CD4-positive, alpha-beta T cell (primary cell): Measurements from ENCODE around the gene BLTP2. TPM values are rescaled to one million over a fixed set of nuclear protein-coding genes. Genes with fewer than 3 reads are reported as not detected.

Experiments
- ATAC-seq: fragments of 200-7000 bp; cut with Tn5 transposase; one replicate; pipeline ENCODE4 v1.10.0; 2022; ENCODE audit warnings: mild to moderate bottlenecking; ENCODE audit not compliant: poor library complexity
- CTCF ChIA-PET: fragments of 350-600 bp; sonication (Branson Sonifier 250); formaldehyde crosslinking; loops from one replicate; lab custom pipeline; 2021; ENCODE audit warnings: antibody characterized with exemption, inconsistent platforms; lab: Charles Lee
- POLR2A ChIA-PET: fragments of 350-600 bp; sonication (Branson Sonifier 250); formaldehyde crosslinking; loops from one replicate; lab custom pipeline; 2021; ENCODE audit warnings: antibody characterized with exemption, inconsistent platforms; lab: Charles Lee
- DNase-seq, 14 experiments: peaks; one replicate each; pipeline ENCODE4 v3.0.0-alpha.2; 2013 to 2020; ENCODE audit warnings: mixed read lengths in 2 of 14
- H3K27ac ChIP-seq, 2 donors: one replicate each; pipeline versions ENCODE4 v1.5.1 to v1.7.0; 2013; ENCODE audit warnings: low read length in 2 of 2, low read depth in 1 of 2, mild to moderate bottlenecking in 1 of 2
- H3K27me3 ChIP-seq, 2 experiments: 1 replicate in 1 of 2; 2 replicates in 1 of 2; pipeline versions ENCODE4 v1.6.1 to v1.7.0; 2013; ENCODE audit warnings: low read length in 2 of 2, control low read depth in 1 of 2, mild to moderate bottlenecking in 1 of 2, moderate library complexity in 1 of 2; ENCODE audit not compliant: insufficient read depth in 2 of 2, control insufficient read depth in 1 of 2
- H3K36me3 ChIP-seq: one replicate; pipeline ENCODE4 v1.6.1; 2013; ENCODE audit warnings: low read length, control low read depth; ENCODE audit not compliant: insufficient read depth
- H3K4me1 ChIP-seq: one replicate; pipeline ENCODE4 v1.6.1; 2013; ENCODE audit warnings: low read length, control low read depth; ENCODE audit not compliant: insufficient read depth
- H3K4me3 ChIP-seq: one replicate; pipeline ENCODE4 v1.5.1; 2013; ENCODE audit warnings: mild to moderate bottlenecking, low read length, moderate library complexity
- H3K9me3 ChIP-seq, 2 experiments: 1 replicate in 1 of 2; 2 replicates in 1 of 2; pipeline versions ENCODE4 v1.6.1 to v1.7.0; 2013; ENCODE audit warnings: low read length in 2 of 2, mild to moderate bottlenecking in 2 of 2, control low read depth in 1 of 2, moderate library complexity in 1 of 2; ENCODE audit not compliant: control insufficient read depth in 1 of 2, insufficient read depth in 1 of 2
- H3K27ac Mint-ChIP-seq: one replicate; pipeline ENCODE4 v1.8.0; 2020; ENCODE audit warnings: mixed read lengths
- H3K27me3 Mint-ChIP-seq: one replicate; pipeline ENCODE4 v1.8.0; 2021; ENCODE audit warnings: mixed read lengths
- H3K36me3 Mint-ChIP-seq: one replicate; pipeline ENCODE4 v1.8.0; 2021; ENCODE audit warnings: low read depth, mixed read lengths
- H3K4me1 Mint-ChIP-seq: one replicate; pipeline ENCODE4 v1.8.0; 2021; ENCODE audit warnings: low read depth, mixed read lengths
- H3K4me3 Mint-ChIP-seq: one replicate; pipeline ENCODE4 v1.8.0; 2020; ENCODE audit warnings: mild to moderate bottlenecking, mixed read lengths
- H3K9me3 Mint-ChIP-seq: one replicate; pipeline ENCODE4 v1.8.0; 2020; ENCODE audit warnings: mixed read lengths
- CTCF ChIP-seq: fragments of 200-600 bp; IDR thresholded peaks from one replicate; pipeline ENCODE4 v1.8.0; 2022; ENCODE audit warnings: antibody characterized with exemption, mild to moderate bottlenecking
- intact Hi-C, 2 experiments: fragments of 100-400 bp; cut with DNase I in 1 of 2; cut with micrococcal nuclease in 1 of 2; formaldehyde crosslinking; loops; one replicate each; pipeline versions ENCODE4 v1.15.1 to v1.9.0; 2023 to 2025; cut with DNase I, micrococcal nuclease
- polyA plus RNA-seq, 2 donors: library from polyadenylated mRNA; unstranded; fragments of 120-200 nt; gene quantifications; one replicate each; pipeline ENCODE4 v1.2.1, GENCODE V29; 2013
- total RNA-seq, 174 experiments: library from RNA in 2 of 174; stranded (reverse) in 2 of 174; gene quantifications; one replicate each; pipeline ENCODE4 v1.2.3 and lab custom pipeline; 2021 to 2026

BLTP2 gene
- total RNA-seq, result 100 to 1,000 TPM; 120 to 124 TPM
- 58.6 TPM for polyA plus RNA-seq (2013, experiment 1 of 2)
- 70.6 TPM for polyA plus RNA-seq (2013, experiment 2 of 2)
- total RNA-seq (lab: John Stamatoyannopoulos, UW), result 212 to 626 (median 301) reads per million in 172 experiments

DNA sequence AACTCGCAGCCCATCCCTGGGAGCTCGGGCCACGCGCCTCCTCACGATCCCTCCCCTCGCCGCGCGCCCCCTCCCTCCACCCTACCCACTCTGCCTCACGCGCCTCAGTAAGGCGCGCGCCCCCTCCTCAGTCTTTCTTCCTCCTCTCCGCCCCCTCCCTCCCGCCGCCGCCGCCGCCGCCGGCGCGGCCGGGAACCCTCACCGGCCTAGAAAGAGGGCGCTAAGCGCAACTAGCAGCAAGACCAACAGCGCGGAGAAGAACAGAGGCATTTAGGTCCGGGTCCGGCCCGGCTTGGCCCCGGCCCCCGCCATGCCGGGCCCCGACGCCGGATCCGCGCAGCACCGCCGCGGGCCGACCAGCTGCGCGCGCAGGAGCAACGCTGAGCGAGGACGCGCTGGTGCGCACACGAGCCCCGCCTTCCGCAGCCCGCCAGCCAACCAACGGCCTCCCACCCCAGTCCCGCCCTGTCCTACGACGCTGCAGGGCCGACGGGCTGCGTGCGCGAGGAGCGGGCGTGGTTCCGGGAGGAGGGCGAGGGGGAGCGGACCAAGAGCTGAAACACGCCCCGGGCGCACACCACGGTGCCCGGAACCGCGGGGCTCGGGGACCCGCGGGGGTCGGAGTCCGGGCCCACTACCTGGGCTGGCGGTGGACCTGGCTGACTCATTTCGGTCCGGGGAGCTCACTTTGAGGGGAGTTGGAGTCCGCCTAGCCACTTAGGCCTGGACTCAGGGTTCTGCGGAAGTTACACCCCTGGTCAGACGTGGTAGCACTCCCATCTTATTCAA is at the start of gene BLTP2:
TSS of gene BLTP2 (minus strand) at position 372 of the 789 bp plus-strand sequence. CDS start at position 270, 102 bp downstream.
- ChIA-PET POLR2A (interaction anchor here (0.6 to 8.1 kb wide), 21 partner anchors 9 to 649 kb away, joined by 3 to 115 read pairs (median 4); partner anchors contain the start of genes ALDOC, IFT20, NEK8 and NUFIP2), CTCF (interaction anchor here (0.9 to 3.7 kb wide), 5 partner anchors 17 to 479 kb away, joined by 3 to 27 read pairs (median 3); partner anchors contain the start of genes ALDOC, SDF2 and SUPT6H)
- no peaks in the 10 kb centered on the region for H3K9me3 Mint-ChIP-seq
- DNase-seq (peak; percentile 90 to 99 (median 96)), ATAC-seq (peak; percentile 96)
- H3K4me1 ChIP-seq, result peaks cover 50% of the 10 kb centered on the region
- peak within 1 kb of the TSS; percentile 93 for H3K4me3 Mint-ChIP-seq
- no peak for TF ChIP-seq CTCF
- H3K27me3 ChIP-seq, result no peaks in the 10 kb centered on the region
- H3K27me3 Mint-ChIP-seq, result no peaks in the 10 kb centered on the region
- peak within 1 kb of the TSS; percentile 94 for H3K4me3 ChIP-seq
- H3K36me3 Mint-ChIP-seq, result peaks cover 79% of the 10 kb centered on the region
- peaks cover 38% of the 10 kb centered on the region for H3K4me1 Mint-ChIP-seq
- intact Hi-C loops, result loop anchor here (2.0 to 10.0 kb wide), 8 partner anchors 46 to 472 kb away; partner anchors contain the start of genes PROCA1 (in 2 of the 2), ALDOC (in 1 of the 2), IFT20 (in 1 of the 2) and NEK8 (in 1 of the 2)
- peak within 1 kb of the TSS; percentile 76 to 96 for H3K27ac ChIP-seq
- no peaks in the 10 kb centered on the region for H3K9me3 ChIP-seq
- H3K27ac Mint-ChIP-seq, result peak within 1 kb of the TSS; percentile 96
- peaks cover 45% of the 10 kb centered on the region for H3K36me3 ChIP-seq

DNA sequence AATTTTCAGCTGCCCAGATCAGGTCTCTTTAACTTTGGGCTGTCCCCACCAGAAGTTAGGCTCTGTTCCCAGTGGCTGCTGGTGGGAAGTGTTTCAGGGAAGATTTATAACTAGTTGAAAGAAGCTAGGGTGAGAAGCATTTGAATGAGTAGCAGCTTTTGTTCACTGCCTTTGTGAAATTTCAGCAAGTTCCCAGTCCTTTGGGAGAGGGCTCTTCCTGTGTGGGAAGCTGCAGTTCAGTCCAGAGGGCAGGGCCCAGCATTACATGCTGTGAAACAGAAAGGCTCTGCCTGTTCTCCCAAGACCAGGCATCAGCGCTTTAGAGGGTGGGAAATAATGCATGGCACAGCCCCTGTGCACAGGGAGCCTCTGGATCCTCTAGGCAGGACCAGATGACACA is 48.9 kb upstream of the BLTP2 start:
- H3K27ac ChIP-seq, result no peak overlapping the region
- ATAC-seq (no peak), DNase-seq (no peak)
- ChIA-PET CTCF (no interaction called here), POLR2A (no interaction called here)
- intact Hi-C loops, result no loop called here
- Mint-ChIP-seq H3K9me3 (no peaks in the 10 kb centered on the region), H3K4me3 (no peak overlapping the region), H3K4me1 (no peaks in the 10 kb centered on the region), H3K27me3 (no peaks in the 10 kb centered on the region), H3K36me3 (peaks cover 89% of the 10 kb centered on the region), H3K27ac (no peak overlapping the region)
- no peak overlapping the region for H3K4me3 ChIP-seq
- H3K9me3 ChIP-seq, result no peaks in the 10 kb centered on the region
- TF ChIP-seq CTCF, result no peak
- no peaks in the 10 kb centered on the region for H3K27me3 ChIP-seq
- no peaks in the 10 kb centered on the region for H3K4me1 ChIP-seq
- H3K36me3 ChIP-seq, result peaks cover 90% of the 10 kb centered on the region

DNA sequence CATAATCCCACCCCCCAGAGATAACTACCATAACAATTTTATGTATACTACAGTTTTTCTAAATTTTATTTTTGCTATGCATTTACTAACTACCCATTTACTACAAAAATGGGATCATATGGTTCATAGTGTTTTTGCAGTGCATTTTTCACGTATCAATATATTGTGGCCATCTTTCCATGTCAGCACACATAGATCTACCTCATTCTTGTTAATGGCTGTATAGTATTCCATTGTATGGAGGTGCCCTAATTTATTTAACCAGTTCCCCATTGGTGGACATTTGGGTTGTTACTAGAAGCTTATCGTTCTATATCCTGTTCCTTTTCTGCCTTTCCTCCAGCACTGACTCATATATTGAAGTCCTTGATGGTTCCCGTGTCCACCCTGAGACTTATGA is 44.1 kb upstream of the BLTP2 start:
- no peak for TF ChIP-seq CTCF
- ATAC-seq (no peak), DNase-seq (no peak)
- Mint-ChIP-seq H3K4me3 (no peak overlapping the region), H3K27me3 (no peaks in the 10 kb centered on the region), H3K4me1 (no peaks in the 10 kb centered on the region), H3K9me3 (no peaks in the 10 kb centered on the region), H3K27ac (no peak overlapping the region), H3K36me3 (peaks cover 92% of the 10 kb centered on the region)
- H3K9me3 ChIP-seq, result no peaks in the 10 kb centered on the region
- POLR2A ChIA-PET, result interaction anchor here (1.4 kb wide), 1 partner anchor 42 kb away, joined by 3 read pairs; no protein-coding TSS in a partner anchor
- intact Hi-C loops, result no loop called here
- CTCF ChIA-PET, result no interaction called here
- H3K4me1 ChIP-seq, result no peaks in the 10 kb centered on the region
- H3K27ac ChIP-seq, result no peak overlapping the region
- no peaks in the 10 kb centered on the region for H3K27me3 ChIP-seq
- H3K36me3 ChIP-seq, result peaks cover 91% of the 10 kb centered on the region
- no peak overlapping the region for H3K4me3 ChIP-seq
